ENCODE measurements around the gene RAP1B. TPM values are rescaled to one million over a fixed set of nuclear protein-coding genes. Genes with fewer than 3 reads are reported as not detected.
A peak's percentile ranks its signal among the peaks of the same experiment; 100 is the strongest.
"Not testable (repeated sequence)": the region's sequence is repeated elsewhere in the genome, so short reads cannot be mapped to it uniquely, and the experiment has no call there.

Gene RAP1B
- polyA plus RNA-seq, 12 donors = 88.8 to 203 (median 138) TPM; not detected in 1

DNA sequence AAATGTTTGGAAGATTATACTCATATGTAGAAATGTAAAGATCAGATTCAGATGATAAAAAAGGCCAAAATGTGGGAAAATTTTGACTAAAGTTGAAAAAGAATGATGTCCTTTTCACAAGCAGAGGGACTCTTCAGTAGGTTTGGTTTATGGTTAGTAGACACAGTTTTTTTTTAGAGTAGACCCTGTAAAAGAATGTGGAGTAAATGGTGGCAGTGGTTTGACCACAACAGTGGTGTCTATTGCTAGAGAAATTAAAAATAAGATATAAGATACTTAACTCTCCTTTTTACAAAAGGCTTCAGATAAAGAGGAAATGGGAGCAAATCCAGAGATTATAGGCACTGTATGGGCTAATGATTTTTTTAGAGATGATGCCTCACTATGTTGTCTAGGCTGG lies 21.8 kb downstream of the RAP1B start:
- no peak for DNase-seq

- DNase-seq = no peak
Measured at GRCh38 chr12:68633614-68634558, 23.2 kb downstream of the RAP1B start.

DNA sequence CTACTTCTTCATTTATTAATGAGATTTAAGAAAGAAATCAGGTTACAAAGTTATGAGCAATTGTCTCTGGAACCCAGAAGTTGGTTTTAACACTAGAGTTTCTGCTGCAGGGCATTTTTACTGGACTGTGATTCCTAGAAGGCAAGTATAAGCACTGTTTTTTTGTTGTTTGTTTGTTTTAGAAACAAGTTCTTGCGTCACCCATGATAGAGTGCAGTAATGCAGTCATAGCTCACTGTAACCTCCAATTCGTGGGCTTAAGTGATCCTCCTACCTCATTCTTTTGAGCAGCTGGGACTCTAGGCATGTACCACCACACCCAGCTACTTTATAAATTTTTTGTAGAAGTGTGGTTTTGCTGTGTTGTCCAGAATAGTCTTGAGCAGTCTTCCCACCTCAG lies 25.6 kb downstream of the RAP1B start:
- no peak for DNase-seq

DNA sequence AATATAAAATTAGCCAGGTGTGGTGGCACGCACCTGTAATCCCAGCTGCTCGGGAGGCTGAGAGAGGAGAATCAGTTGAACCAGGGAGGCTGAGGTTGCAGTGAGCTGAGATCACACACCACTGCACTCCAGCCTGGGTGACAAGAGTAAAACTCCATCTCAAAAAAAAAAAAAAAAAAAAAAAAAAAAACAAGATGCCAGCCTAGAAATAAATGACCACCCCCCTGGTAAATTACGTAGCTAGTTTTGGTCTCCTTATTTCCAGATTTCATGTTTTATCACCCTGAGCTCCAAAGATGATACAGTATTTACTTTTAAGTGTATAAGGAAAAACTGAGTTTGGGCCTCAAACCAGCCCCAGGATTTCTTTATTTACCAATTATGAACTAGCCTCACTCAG lies 26.7 kb downstream of the RAP1B start:
- DNase-seq = not testable (repeated sequence)

GRCh38 chr12:68638171-68638570 lies 27.5 kb downstream of the RAP1B start:
- no peak for DNase-seq

DNA sequence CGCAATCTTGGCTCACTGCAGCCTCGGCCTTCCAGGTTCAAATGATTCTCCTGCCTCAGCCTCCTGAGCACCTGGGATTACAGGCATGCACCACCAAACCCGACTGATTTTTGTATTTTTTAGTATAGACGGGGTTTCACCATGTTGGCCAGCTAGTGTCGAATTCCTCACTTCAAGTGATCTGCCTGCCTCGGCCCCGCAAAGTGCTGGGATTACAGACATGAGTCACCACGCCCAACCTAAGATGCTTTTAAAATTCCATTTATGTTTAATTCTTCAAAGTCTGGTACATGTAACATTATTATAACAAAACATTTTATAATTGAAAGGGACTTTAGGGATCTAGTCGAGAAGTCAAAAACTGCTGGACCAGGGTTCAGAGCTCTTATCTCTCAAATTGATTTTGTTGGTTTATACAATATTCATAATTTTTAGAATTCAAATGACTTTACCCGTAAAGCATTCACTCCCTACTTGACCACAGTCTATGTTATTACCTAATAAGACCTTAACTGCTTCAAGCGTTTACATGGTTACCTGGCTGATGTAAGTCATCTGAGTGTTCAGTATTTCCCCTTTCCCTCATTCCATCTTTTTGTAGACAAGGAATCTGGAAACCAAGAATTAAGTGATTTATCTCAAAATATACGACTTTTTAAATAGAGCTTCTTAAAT lies 28.2 kb downstream of the RAP1B start:
- DNase-seq = no peak

DNA sequence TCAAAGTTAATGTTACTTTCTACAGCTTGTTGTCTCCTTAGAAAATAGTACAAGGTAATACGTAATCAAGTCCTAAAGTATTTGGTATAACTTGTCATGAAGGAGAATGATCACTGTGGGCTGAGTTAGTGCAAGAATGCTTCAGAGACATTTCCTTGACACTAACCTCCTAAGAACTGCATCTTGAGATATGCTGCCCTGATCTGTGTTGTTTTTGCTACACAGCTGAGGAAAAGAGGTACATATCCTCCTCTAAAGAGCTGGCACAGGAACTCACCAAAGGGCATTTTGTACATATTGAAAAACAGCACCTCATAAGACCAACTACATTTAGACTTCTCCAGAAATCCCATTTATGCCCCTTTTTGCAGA lies 28.7 kb downstream of the RAP1B start:
- DNase-seq = no peak

DNA sequence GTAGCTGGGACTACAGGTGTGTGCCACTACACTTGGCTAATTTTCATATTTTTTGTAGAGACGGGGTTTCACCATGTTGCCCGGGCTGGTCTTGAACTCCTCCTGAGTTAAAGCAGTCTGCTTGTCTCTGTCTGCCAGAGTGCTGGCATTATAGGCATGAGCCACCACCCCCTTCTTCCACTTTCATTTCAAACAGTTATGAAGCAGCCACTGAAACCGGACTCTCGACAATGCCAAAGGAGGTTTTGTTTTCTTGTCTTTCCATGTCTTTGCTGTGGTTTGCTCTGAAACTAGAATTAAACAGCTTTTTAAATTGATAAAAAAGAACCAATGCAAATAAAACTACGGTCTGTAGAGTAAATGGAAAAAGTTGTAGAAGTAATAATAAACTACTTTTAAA lies 30.4 kb downstream of the RAP1B start:
- DNase-seq = no peak

GRCh38 chr12:68646484-68646883 lies 35.8 kb downstream of the RAP1B start:
- no peak for DNase-seq

- DNase-seq = no peak
Measured at GRCh38 chr12:68647507-68647906, 36.8 kb downstream of the RAP1B start.

- no peak for DNase-seq
Measured at GRCh38 chr12:68648179-68648578, 37.5 kb downstream of the RAP1B start.

DNA sequence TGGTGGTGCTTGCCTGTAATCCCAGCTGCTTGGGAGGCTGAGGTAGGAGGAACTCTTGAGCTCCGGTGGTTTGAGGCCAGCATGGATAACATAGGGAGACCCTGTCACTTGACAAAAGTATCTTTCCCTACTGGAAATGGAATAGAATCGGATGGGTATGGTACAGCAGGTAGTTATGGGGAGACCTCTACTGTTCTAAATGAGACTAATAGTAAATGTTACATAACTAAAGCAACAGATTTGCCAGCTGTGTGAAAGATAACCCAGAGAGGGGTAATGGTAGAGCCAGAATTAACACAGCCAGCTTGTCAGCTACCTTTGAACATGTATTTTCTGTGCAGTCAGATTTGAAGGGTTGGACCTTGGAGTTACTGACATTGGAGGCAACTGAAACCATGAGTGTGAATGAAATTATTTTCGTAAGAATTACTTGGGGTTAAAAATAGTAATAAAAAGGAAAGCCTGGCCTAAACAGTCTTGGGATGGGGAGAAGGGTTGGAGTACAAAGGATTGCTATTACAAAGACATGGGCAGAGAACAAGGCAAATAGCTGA lies 54.4 kb downstream of the RAP1B start:
- no peak for DNase-seq

GRCh38 chr12:68667291-68667690 lies 56.6 kb downstream of the RAP1B start:
- DNase-seq = no peak

- DNase-seq = no peak
Measured at GRCh38 chr12:68667896-68668295, 57.2 kb downstream of the RAP1B start.

DNA sequence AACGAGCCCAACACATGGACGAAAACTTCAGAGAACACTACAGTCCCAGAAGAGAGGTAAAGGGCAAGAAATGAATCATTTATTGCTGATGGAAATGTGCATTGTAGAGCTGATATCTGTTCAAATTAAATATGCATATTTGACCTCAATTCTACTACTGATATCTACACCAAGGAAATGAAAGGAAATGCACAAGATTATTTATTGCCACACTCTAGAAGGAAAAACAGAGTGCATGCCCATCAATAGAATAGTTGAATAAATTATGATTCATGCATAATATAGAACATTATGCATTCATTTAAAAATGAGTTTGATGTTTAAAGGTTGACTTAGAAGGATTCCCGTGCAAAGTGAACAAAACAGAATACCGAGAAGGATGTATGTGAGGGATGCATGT lies 60.5 kb downstream of the RAP1B start:
- no peak for DNase-seq

- DNase-seq = no peak
Measured at GRCh38 chr12:68673788-68674187, 63.1 kb downstream of the RAP1B start.

DNA sequence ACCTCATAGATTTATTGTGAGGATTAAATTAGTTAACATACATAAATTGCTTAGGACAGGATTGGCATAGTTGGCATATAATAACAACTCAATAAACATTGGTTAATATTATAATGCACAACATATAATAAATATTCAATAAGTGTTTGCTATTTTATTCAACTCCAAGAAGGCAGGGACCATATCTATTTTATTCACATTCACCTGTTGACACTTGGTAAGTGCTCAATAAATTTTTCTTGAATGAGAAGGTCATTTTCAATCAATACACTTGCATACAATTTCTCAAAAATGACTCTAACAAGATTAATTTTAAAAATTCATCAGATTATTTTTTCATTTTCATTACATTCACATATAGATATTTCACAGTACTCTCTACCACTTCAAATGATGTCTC lies 63.7 kb downstream of the RAP1B start:
- DNase-seq = no peak

DNA sequence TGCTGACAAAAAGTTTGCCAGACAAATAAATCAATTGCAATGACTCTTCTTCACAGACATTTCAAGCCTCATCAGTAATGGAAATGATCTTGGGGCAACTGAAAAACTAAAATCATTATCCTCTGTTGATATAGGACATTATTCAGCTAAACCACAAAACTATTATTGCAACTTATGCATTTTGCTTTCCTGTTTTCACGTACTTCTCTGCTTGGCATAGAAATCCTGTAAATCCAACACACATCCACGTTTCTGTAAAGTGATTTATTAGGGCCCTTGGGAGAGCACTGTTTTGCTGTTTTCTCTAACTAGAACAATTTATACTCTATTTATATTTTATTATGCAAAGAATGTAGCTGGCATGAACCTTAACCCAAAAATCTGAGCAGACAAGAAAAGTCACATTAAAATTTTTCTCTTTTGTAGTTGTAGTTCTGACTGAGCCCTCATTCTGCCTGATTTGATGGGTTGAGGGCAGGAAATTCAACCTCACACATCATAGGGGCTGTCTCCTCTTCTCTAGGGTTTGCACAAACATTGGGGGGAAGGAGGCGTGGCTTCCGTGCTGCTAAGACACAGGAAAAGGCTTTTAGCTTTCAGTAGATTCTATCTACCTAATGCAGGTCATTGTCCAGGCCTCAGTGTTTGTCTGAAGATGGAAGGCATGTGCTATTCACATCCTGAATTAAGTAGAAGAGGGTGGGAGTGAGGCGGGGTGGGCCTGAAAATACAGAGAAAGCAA lies 64.6 kb downstream of the RAP1B start:
- no peak for DNase-seq

DNA sequence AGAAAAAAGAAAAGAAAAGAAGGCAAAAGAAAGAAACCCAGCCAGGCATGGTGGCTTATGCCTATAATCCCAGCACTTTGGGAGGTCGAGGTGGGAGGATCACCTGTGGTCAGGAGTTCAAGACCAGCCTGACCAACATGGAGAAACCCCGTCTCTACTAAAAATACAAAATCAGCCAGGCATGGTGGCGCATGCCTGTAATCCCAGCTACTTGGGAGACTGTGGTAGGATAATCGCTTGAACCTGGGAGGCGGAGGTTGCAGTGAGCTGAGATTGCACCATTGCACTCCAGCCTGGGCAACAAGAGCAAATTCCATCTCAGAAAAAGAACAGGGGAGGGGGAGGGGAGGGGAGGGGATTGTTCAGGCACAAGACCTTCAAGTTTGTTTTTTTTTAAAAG lies 66.2 kb downstream of the RAP1B start:
- DNase-seq = not testable (repeated sequence)

- DNase-seq = no peak
Measured at GRCh38 chr12:68686262-68686594, 75.5 kb downstream of the RAP1B start.

DNA sequence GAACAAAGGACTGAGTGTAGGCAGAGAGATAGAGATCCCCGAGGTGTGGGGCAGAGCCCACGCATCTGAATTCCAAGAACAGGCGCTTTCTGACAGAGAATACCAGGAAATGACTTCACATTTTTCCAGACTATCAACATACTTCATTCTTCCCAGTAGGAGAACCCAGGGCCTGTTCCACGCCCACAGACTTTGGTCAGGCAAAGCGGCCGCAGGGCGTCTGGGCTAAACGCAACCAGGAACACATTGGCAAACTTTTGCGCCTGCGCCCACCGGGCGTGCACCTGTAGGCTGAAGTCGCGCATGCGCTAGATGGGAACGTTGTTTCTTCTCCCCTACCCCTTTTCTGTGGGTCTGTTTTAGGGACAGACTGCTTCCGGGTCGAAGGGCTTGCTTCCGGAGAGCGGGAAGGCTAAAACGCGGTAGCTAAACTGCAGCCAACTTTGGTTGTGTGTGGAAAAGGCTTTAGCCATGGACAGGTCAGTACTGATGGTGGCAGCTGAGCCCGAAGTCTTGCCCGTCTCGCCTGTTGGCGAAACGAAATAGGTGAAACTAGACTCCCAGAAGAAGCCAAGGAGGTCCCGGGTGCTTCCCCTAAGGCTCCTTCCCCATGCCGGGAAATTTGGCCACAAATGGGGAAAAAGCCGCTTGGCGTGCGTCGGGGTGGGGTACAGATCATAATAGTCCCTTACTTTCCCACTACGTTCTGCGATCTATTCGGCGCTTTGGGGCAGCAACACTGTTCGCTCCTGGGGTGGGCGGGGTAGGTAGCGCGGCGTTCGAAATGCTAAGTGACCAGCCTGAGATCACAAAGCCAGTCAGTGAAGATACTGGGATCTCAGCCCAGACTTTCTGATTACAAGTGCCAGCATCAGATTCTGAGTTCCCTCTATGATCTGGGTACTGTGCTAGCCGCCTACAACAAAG lies 76.2 kb downstream of the RAP1B start, which contains the start of gene NUP107:
TSS of gene NUP107 (plus strand) at position 384 of the 927 bp plus-strand sequence. CDS start at position 472, 88 bp downstream.
- peak; percentile 99 for DNase-seq
